HEK293T (cell line): ENCODE results near the gene NDFIP1.

Experiments
- BHLHE40 ChIP-seq: fragments of 450-650 bp; IDR thresholded peaks from 2 replicates; pipeline ENCODE4 v1.6.1; 2016; ENCODE audit warnings: mild to moderate bottlenecking, moderate library complexity, borderline replicate concordance
- ELF4 ChIP-seq: fragments of 450-650 bp; IDR thresholded peaks from 2 replicates; pipeline ENCODE4 v1.6.1; 2017; ENCODE audit warnings: antibody characterized with exemption
- FOXA1 ChIP-seq: fragments of 450-650 bp; IDR thresholded peaks from 2 replicates; pipeline ENCODE4 v1.6.1; 2016; ENCODE audit warnings: mild to moderate bottlenecking
- HDGF ChIP-seq: fragments of 450-650 bp; IDR thresholded peaks from 2 replicates; pipeline ENCODE4 v1.6.1; 2017; ENCODE audit warnings: antibody characterized with exemption, borderline replicate concordance
- SP1 ChIP-seq: fragments of 450-650 bp; IDR thresholded peaks from 2 replicates; pipeline ENCODE4 v1.6.1; 2017
- SUZ12 ChIP-seq: fragments of 450-650 bp; IDR thresholded peaks from 2 replicates; pipeline ENCODE4 v1.6.1; 2016; ENCODE audit warnings: mild to moderate bottlenecking
- TF ChIP-seq, protein P1 (sequence below): fragments of 450-650 bp; IDR thresholded peaks from 2 replicates; pipeline ENCODE4 v1.6.1; 2016

DNA sequence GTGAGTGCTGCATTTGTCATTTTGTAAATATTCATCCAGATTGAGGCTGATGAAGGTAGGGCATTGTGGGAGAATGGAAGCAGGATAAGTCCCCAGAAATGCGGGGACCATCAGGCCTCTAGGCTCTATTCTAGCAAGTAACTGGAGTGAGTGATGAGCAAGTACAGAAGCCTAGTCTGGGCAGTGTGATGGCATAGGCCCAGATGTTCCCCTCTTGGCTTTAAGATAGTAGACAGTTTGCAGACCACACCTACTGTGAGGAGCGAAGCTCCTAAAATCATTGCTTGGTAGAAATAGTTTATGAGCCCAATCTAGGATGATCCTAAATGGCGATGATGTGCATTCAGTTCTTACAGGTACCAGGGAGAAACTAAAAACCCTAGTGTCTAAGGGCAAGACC, 24.3 kb downstream of the NDFIP1 start:
- TF ChIP-seq SP1 = no peak
- TF ChIP-seq BHLHE40 = no peak
- TF ChIP-seq FOXA1 = no peak
- no peak for TF ChIP-seq SUZ12
- no peak for TF ChIP-seq ELF4
- TF ChIP-seq, protein P1, sequence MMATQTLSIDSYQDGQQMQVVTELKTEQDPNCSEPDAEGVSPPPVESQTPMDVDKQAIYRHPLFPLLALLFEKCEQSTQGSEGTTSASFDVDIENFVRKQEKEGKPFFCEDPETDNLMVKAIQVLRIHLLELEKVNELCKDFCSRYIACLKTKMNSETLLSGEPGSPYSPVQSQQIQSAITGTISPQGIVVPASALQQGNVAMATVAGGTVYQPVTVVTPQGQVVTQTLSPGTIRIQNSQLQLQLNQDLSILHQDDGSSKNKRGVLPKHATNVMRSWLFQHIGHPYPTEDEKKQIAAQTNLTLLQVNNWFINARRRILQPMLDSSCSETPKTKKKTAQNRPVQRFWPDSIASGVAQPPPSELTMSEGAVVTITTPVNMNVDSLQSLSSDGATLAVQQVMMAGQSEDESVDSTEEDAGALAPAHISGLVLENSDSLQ = no peak
- no peak for TF ChIP-seq HDGF
